ENCODE results near the gene RAI1. TPM values are rescaled to one million over a fixed set of nuclear protein-coding genes. Genes with fewer than 3 reads are reported as not detected.
A peak's percentile ranks its signal among the peaks of the same experiment; 100 is the strongest.

Gene RAI1
- total and polyA plus RNA-seq, 2 of the 13 experiments (the other 11 are each of a cell fraction or from before 2014, with no cell fraction given) = 3.4 to 5.2 TPM

GRCh38 chr17:17779015-17779611 lies 97.9 kb downstream of the RAI1 start (continued):
- TF ChIP-seq ZFP91 (CRISPR knock-in tag; IDR thresholded peaks at IDR 0.05; ENCODE audit: borderline replicate concordance) = peak; percentile 21; the same call in 1 of the 2 replicates
- 0 out of 2 replicates have a peak, but pooled peaks have one; percentile 43 for TF ChIP-seq NRL (CRISPR knock-in tag; IDR thresholded peaks at IDR 0.05; ENCODE audit: borderline replicate concordance)
- TF ChIP-seq, protein P1, sequence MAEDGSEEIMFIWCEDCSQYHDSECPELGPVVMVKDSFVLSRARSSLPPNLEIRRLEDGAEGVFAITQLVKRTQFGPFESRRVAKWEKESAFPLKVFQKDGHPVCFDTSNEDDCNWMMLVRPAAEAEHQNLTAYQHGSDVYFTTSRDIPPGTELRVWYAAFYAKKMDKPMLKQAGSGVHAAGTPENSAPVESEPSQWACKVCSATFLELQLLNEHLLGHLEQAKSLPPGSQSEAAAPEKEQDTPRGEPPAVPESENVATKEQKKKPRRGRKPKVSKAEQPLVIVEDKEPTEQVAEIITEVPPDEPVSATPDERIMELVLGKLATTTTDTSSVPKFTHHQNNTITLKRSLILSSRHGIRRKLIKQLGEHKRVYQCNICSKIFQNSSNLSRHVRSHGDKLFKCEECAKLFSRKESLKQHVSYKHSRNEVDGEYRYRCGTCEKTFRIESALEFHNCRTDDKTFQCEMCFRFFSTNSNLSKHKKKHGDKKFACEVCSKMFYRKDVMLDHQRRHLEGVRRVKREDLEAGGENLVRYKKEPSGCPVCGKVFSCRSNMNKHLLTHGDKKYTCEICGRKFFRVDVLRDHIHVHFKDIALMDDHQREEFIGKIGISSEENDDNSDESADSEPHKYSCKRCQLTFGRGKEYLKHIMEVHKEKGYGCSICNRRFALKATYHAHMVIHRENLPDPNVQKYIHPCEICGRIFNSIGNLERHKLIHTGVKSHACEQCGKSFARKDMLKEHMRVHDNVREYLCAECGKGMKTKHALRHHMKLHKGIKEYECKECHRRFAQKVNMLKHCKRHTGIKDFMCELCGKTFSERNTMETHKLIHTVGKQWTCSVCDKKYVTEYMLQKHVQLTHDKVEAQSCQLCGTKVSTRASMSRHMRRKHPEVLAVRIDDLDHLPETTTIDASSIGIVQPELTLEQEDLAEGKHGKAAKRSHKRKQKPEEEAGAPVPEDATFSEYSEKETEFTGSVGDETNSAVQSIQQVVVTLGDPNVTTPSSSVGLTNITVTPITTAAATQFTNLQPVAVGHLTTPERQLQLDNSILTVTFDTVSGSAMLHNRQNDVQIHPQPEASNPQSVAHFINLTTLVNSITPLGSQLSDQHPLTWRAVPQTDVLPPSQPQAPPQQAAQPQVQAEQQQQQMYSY (CRISPR knock-in tag; IDR thresholded peaks at IDR 0.05) = no peak
- TF ChIP-seq ZNF496 (CRISPR knock-in tag; IDR thresholded peaks at IDR 0.05; ENCODE audit: insufficient replicate concordance) = no peak
- TF ChIP-seq ZNF687 (CRISPR knock-in tag; IDR thresholded peaks at IDR 0.05) = peak; percentile 85
- TF ChIP-seq, protein P2, sequence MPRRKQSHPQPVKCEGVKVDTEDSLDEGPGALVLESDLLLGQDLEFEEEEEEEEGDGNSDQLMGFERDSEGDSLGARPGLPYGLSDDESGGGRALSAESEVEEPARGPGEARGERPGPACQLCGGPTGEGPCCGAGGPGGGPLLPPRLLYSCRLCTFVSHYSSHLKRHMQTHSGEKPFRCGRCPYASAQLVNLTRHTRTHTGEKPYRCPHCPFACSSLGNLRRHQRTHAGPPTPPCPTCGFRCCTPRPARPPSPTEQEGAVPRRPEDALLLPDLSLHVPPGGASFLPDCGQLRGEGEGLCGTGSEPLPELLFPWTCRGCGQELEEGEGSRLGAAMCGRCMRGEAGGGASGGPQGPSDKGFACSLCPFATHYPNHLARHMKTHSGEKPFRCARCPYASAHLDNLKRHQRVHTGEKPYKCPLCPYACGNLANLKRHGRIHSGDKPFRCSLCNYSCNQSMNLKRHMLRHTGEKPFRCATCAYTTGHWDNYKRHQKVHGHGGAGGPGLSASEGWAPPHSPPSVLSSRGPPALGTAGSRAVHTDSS (CRISPR knock-in tag; conservative IDR thresholded peaks at IDR 0.05) = 0 out of 2 replicates have a peak, but pooled peaks have one; percentile 32
- TF ChIP-seq HNF4A (CRISPR knock-in tag; IDR thresholded peaks at IDR 0.05) = peak; percentile 19; the same call in 1 of the 2 replicates
- no peak for TF ChIP-seq SMARCC2 (IDR thresholded peaks at IDR 0.05)
- no peak for TF ChIP-seq MBD4 (IDR thresholded peaks at IDR 0.05; ENCODE audit: borderline replicate concordance, low read length)
- TF ChIP-seq, protein P3, sequence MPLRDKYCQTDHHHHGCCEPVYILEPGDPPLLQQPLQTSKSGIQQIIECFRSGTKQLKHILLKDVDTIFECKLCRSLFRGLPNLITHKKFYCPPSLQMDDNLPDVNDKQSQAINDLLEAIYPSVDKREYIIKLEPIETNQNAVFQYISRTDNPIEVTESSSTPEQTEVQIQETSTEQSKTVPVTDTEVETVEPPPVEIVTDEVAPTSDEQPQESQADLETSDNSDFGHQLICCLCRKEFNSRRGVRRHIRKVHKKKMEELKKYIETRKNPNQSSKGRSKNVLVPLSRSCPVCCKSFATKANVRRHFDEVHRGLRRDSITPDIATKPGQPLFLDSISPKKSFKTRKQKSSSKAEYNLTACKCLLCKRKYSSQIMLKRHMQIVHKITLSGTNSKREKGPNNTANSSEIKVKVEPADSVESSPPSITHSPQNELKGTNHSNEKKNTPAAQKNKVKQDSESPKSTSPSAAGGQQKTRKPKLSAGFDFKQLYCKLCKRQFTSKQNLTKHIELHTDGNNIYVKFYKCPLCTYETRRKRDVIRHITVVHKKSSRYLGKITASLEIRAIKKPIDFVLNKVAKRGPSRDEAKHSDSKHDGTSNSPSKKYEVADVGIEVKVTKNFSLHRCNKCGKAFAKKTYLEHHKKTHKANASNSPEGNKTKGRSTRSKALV (CRISPR knock-in tag; IDR thresholded peaks at IDR 0.05) = peak; percentile 57; the same call in 1 of the 2 replicates

All from HepG2 (cell line).